PC-3 (cell line): ENCODE measurements around the gene PIM3.

Experiments
- CTCF ChIP-seq: fragments of 300-600 bp; sonication (generic); conservative IDR thresholded peaks from 2 replicates; pipeline ENCODE4 v1.5.1; 2017; ENCODE audit warnings: antibody characterized with exemption, low read depth, mild to moderate bottlenecking, low read length
- EZH2 ChIP-seq: fragments of 300-600 bp; sonication (generic); IDR thresholded peaks from one replicate; pipeline ENCODE4 v1.6.1; 2017; ENCODE audit warnings: antibody characterized with exemption, mild to moderate bottlenecking, low read length; ENCODE audit not compliant: unreplicated experiment

GRCh38 chr22:49970528-49971231 is 10.1 kb downstream of the PIM3 start:
- TF ChIP-seq CTCF (no peak), EZH2 (no peak)
